HUES64 (cell line): Measurements from ENCODE around the gene SHQ1.
"Not testable (repeated sequence)": the region's sequence is repeated elsewhere in the genome, so short reads cannot be mapped to it uniquely, and the experiment has no call there.

Source experiments
- H3K27ac ChIP-seq: 2 replicates; pipeline ENCODE4 v1.7.0; 2013; ENCODE audit warnings: low read depth, low read length, inconsistent platforms
- H3K27me3 ChIP-seq: 2 replicates; pipeline ENCODE4 v1.6.1; 2013; ENCODE audit warnings: mild to moderate bottlenecking, low read length; ENCODE audit not compliant: insufficient read depth
- H3K36me3 ChIP-seq: 2 replicates; pipeline ENCODE4 v1.6.1; 2013; ENCODE audit warnings: mild to moderate bottlenecking, low read length; ENCODE audit not compliant: insufficient read depth
- H3K4me1 ChIP-seq: 2 replicates; pipeline ENCODE4 v1.6.1; 2013; ENCODE audit warnings: mild to moderate bottlenecking, low read length, moderate library complexity; ENCODE audit not compliant: insufficient read depth
- H3K4me3 ChIP-seq: 2 replicates; pipeline ENCODE4 v1.5.1; 2013; ENCODE audit warnings: mild to moderate bottlenecking, low read length, moderate library complexity
- H3K9ac ChIP-seq: 2 replicates; pipeline ENCODE4 v1.6.1; 2013; ENCODE audit warnings: mild to moderate bottlenecking, low read depth, low read length
- H3K9me3 ChIP-seq: 2 replicates; pipeline ENCODE4 v1.6.1; 2013; ENCODE audit warnings: low read depth, low read length; ENCODE audit not compliant: insufficient read depth
- WGBS: fragments of 150-250, 120-280 bp; methylation state at CpG from one replicate; pipeline ENCODE4 v1.1.7; 2013; ENCODE audit warnings: missing lambda C conversion rate; 5-methylcytosine and 5-hydroxymethylcytosine counted together

SHQ1 gene

DNA sequence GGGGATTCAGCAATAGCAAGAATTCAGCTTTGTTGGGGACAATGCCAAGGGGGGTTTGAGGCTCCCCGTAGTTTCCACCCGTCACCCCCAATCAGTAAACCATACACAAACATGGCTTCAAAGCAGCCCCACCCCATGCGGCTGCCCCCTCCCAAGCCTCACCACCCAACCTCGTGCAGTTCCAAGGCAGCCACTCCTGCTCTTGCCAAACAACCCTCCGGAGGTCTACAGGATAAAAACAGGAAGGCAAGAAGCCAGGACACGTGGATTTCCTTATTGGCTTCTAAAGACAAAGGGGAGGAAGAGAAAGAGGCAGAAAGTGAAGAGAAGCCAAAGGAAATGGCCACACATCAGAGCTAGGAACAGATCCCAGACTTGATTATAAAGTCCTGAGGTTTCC, 121.1 kb downstream of the SHQ1 start:
- no peak overlapping the region for H3K27ac ChIP-seq
- 84% methylated on average over 6 of the region's 6 CpGs for WGBS
- H3K4me1 ChIP-seq, result peaks cover 4% of the 10 kb centered on the region; the same call in 1 of the 2 replicates

GRCh38 chr3:72725229-72725628, 123.0 kb downstream of the SHQ1 start:
- no peaks in the 10 kb centered on the region for H3K36me3 ChIP-seq
- whole genome bisulfite sequencing, result 93% methylated on average over 6 of the region's 6 CpGs

More for the DNA sequence above, 121.1 kb downstream of the SHQ1 start:
- Histone ChIP-seq H3K9ac (no peak overlapping the region), H3K27me3 (no peaks in the 10 kb centered on the region), H3K9me3 (no peaks in the 10 kb centered on the region), H3K4me3 (no peak overlapping the region), H3K36me3 (no peaks in the 10 kb centered on the region)

GRCh38 chr3:72724070-72724469, 124.2 kb downstream of the SHQ1 start:
- Histone ChIP-seq H3K9ac (no peak overlapping the region), H3K4me1 (peaks cover 15% of the 10 kb centered on the region), H3K27ac (no peak overlapping the region), H3K27me3 (no peaks in the 10 kb centered on the region), H3K9me3 (no peaks in the 10 kb centered on the region), H3K36me3 (no peaks in the 10 kb centered on the region), H3K4me3 (no peak overlapping the region)
- 92% methylated on average over 10 of the region's 10 CpGs for WGBS

More at GRCh38 chr3:72725229-72725628, 123.0 kb downstream of the SHQ1 start:
- H3K9me3 ChIP-seq, result no peaks in the 10 kb centered on the region
- no peak overlapping the region for H3K9ac ChIP-seq
- H3K4me1 ChIP-seq, result peaks cover 15% of the 10 kb centered on the region
- no peaks in the 10 kb centered on the region for H3K27me3 ChIP-seq
- H3K27ac ChIP-seq, result no peak overlapping the region
- no peak overlapping the region for H3K4me3 ChIP-seq

DNA sequence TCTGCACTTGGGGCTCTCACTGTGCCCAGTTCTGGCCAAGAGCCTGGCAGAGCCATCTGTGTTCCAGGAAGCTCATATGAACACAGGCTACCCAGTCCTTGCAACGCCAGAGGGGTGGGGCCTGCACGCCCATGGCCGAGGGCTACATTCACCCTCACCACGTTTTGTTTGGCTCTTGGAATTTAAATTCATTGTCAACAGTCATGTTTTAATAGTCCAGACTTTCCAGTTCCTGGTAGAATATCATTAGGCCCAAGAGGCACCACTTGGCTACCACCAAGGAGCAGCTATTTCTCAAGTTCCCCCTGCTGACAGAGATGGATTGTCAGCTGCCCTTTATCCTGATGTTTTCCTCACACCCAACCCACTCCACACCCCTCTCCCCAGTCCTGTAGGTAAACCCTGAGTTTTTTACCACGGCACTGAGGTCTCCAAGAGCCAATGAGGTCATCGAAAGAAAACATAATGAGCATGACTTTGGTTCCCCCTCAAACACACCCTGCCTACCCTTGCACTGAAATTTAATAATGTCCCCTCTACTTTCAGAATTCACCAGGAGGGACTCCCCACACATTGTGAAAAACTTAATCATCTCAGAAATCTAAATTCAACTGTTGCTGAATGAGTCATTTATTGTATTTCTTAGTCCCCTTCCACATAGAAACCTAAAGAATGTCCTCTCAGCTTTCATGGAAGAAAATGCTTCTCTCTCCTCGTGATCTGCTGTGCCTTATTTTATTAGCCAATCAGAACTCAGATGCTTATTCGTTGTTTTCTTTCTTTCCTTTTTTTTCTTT, 125.1 kb downstream of the SHQ1 start:
- Histone ChIP-seq H3K36me3 (no peaks in the 10 kb centered on the region), H3K9ac (no peak overlapping the region), H3K27ac (no peak overlapping the region), H3K9me3 (no peaks in the 10 kb centered on the region), H3K4me3 (no peak overlapping the region), H3K4me1 (peaks cover 10% of the 10 kb centered on the region), H3K27me3 (no peaks in the 10 kb centered on the region)
- WGBS, result 85% methylated on average over 8 of the region's 8 CpGs

DNA sequence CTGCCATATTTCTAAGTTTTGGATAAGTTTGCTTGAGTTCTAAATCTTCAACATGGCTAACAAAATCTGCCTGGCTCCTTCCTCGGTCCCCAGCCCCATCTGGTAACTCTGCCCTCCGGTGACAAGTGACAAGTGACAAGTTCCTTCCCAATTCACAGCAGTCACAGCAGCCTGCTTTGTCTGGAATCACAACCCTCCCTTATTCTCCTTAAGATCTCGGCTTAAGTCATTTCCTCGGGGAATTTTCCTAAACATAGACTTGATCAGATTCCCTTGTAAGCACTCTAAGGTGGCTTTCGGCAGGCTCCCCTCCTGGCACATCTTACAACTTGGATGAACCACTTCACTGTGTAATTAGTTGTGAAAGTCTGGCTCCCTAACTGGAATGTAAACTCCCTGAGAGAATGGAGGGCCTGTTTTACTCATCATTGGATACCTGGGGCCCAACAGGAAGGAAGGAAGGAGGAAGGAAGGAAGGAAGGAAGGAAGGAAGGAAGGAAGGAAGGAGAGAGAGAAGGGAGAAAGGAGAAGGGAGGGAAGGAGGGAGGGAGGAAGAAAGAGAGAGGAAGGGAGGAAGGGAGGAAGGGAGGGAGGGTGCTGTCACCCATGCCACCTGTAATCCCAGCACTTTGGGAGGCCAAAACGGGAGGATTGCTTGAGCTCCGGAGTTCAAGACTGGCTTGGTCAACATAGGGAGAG, 126.4 kb downstream of the SHQ1 start:
- WGBS, result 65% methylated on average over 7 of the region's 7 CpGs
- H3K9me3 ChIP-seq, result peaks cover 7% of the 10 kb centered on the region
- H3K9ac ChIP-seq, result no peak overlapping the region
- no peaks in the 10 kb centered on the region for H3K27me3 ChIP-seq
- no peak overlapping the region for H3K27ac ChIP-seq
- H3K4me3 ChIP-seq, result no peak overlapping the region
- no peaks in the 10 kb centered on the region for H3K36me3 ChIP-seq
- H3K4me1 ChIP-seq, result peaks cover 10% of the 10 kb centered on the region

- Histone ChIP-seq H3K4me1 (peaks cover 10% of the 10 kb centered on the region), H3K4me3 (no peak overlapping the region), H3K9me3 (peaks cover 20% of the 10 kb centered on the region), H3K9ac (no peak overlapping the region), H3K36me3 (no peaks in the 10 kb centered on the region), H3K27me3 (no peaks in the 10 kb centered on the region), H3K27ac (no peak overlapping the region)
- 61% methylated on average over 2 of the region's 2 CpGs for WGBS
These were observed 127.7 kb downstream of the SHQ1 start for GRCh38 chr3:72720566-72720965.

DNA sequence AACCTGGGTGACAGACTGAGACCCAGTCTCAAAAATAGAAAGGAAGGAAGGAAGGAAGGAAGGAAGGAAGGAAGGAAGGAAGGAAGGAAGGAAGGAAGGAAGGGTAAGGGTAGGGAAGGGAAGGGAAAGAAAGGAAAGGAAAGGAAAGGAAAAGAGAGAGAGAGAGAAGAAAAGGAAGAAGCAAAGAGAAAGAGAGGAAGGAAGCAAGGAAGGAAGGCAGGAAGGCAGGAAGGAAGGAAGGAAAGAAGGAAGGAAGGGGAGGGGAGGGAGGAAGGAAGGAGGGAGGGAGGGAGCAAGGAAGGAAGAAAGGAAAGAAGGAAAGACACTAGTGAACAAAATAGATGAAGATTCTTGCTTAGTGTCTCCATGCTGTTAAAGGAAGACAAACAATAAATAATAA, 129.1 kb downstream of the SHQ1 start:
- Histone ChIP-seq H3K9me3 (peaks cover 25% of the 10 kb centered on the region), H3K27me3 (no peaks in the 10 kb centered on the region), H3K4me3 (no peak overlapping the region), H3K4me1 (peaks cover 10% of the 10 kb centered on the region), H3K36me3 (no peaks in the 10 kb centered on the region), H3K27ac (no peak overlapping the region), H3K9ac (no peak overlapping the region)

- H3K27ac ChIP-seq, H3K4me3 ChIP-seq, H3K4me1 ChIP-seq, H3K9ac ChIP-seq, H3K36me3 ChIP-seq, H3K27me3 ChIP-seq: not testable (repeated sequence)
- no CpG with 5 or more reads among the region's 3 CpGs for WGBS
- peaks cover 25% of the 10 kb centered on the region for H3K9me3 ChIP-seq
These were observed 134.1 kb downstream of the SHQ1 start for GRCh38 chr3:72714135-72714534.

DNA sequence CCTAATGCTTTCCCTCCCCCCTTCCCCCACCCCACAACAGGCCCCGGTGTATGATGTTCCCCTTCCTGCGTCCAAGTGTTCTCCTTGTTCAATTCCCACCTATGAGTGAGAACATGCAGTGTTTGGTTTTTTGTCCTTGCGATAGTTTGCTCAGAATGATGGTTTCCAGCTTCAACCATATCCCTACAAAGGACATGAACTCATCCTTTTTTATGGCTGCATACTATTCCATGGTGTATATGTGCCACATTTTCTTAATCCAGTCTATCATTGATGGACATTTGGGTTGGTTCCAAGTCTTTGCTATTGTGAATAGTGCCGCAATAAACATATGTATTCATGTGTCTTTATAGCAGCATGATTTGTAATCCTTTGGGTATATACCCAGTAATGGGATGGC, 137.8 kb downstream of the SHQ1 start:
- H3K36me3 ChIP-seq, H3K9me3 ChIP-seq, H3K4me1 ChIP-seq, H3K9ac ChIP-seq, H3K27ac ChIP-seq, H3K4me3 ChIP-seq, H3K27me3 ChIP-seq: not testable (repeated sequence)
- WGBS, result 100% methylated on average over 3 of the region's 4 CpGs

- no peak overlapping the region for H3K27ac ChIP-seq
- H3K9me3 ChIP-seq, result no peaks in the 10 kb centered on the region
- no peaks in the 10 kb centered on the region for H3K27me3 ChIP-seq
- no peaks in the 10 kb centered on the region for H3K36me3 ChIP-seq
- 97% methylated on average over 2 of the region's 2 CpGs for WGBS
- no peak overlapping the region for H3K4me3 ChIP-seq
- no peak overlapping the region for H3K9ac ChIP-seq
- no peaks in the 10 kb centered on the region for H3K4me1 ChIP-seq
These were observed 139.8 kb downstream of the SHQ1 start for GRCh38 chr3:72708441-72708840.

DNA sequence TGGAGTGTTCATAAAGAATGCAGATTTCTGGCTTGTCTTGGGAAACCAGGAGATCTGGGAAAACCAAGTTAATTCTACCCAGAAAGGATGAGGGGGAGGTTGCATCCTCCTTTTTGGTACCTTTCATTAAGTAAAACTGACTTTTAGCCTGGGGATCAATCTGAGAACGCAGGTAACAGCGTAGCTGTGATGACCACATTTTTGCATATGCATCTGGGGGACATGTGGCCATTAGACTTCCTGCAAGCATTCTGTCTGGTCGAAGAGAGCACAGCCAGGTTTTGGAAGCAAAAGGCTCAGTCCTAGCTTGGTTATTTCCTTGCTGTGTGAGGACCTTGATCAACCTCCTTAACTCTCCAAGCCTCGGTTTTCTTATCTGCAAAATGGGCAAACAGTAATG, 145.2 kb downstream of the SHQ1 start:
- Histone ChIP-seq H3K4me1 (peaks cover 5% of the 10 kb centered on the region; the same call in 1 of the 2 replicates), H3K27me3 (no peaks in the 10 kb centered on the region), H3K4me3 (no peak overlapping the region), H3K27ac (no peak overlapping the region), H3K36me3 (no peaks in the 10 kb centered on the region), H3K9me3 (no peaks in the 10 kb centered on the region), H3K9ac (no peak overlapping the region)
- WGBS, result 89% methylated on average over 4 of the region's 4 CpGs
